DND-41 (cell line): ENCODE results near the gene IQGAP2.

Source experiments
- EZH2 ChIP-seq: IDR thresholded peaks from 3 replicates; pipeline ENCODE4 v1.6.1; 2012; ENCODE audit warnings: borderline replicate concordance, low read depth, mild to moderate bottlenecking, moderate library complexity, low read length, inconsistent platforms; ENCODE audit not compliant: severe bottlenecking
- TF ChIP-seq, protein P1 (sequence below): IDR thresholded peaks from 2 replicates; pipeline ENCODE4 v1.5.1; 2012; ENCODE audit warnings: borderline replicate concordance, low read length, moderate library complexity, mild to moderate bottlenecking; ENCODE audit not compliant: poor library complexity, severe bottlenecking; ENCODE audit errors: extremely low read depth

- TF ChIP-seq, protein P1, sequence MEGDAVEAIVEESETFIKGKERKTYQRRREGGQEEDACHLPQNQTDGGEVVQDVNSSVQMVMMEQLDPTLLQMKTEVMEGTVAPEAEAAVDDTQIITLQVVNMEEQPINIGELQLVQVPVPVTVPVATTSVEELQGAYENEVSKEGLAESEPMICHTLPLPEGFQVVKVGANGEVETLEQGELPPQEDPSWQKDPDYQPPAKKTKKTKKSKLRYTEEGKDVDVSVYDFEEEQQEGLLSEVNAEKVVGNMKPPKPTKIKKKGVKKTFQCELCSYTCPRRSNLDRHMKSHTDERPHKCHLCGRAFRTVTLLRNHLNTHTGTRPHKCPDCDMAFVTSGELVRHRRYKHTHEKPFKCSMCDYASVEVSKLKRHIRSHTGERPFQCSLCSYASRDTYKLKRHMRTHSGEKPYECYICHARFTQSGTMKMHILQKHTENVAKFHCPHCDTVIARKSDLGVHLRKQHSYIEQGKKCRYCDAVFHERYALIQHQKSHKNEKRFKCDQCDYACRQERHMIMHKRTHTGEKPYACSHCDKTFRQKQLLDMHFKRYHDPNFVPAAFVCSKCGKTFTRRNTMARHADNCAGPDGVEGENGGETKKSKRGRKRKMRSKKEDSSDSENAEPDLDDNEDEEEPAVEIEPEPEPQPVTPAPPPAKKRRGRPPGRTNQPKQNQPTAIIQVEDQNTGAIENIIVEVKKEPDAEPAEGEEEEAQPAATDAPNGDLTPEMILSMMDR: no peak
- TF ChIP-seq EZH2: no peak
Observed at GRCh38 chr5:76695346-76695745, 292.3 kb downstream of the IQGAP2 start.
